ENCODE data around the gene NOS1. TPM values are rescaled to one million over a fixed set of nuclear protein-coding genes. Genes with fewer than 3 reads are reported as not detected.

NOS1 gene
- total RNA-seq, 1 donor from 2014 or later: 0.05 TPM

DNA sequence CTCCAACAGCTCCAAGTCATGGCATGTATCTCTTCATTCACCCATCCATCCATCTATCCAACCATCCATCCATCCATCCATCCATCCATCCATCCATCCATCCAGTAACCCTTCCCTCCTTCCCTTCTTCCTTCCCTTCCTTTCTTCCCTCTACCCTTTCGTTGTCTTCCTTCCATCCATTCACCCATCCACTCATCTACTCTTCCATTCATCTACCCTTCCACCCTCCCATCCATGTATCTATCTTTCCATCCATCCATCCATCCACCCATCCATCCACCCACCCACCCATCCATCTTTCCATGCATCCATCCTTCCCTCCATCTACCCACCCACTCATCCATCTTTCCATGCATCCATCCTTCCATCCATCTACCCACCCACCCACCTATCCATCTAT, 117.9 kb downstream of the NOS1 start:
- TF ChIP-seq CTCF (IDR thresholded peaks at IDR 0.05; ENCODE audit: unreplicated experiment): no peak
- no peak overlapping the region for H3K27ac Mint-ChIP-seq (ENCODE audit: unreplicated experiment)
- H3K9me3 Mint-ChIP-seq (ENCODE audit: unreplicated experiment): no peaks in the 10 kb centered on the region
- no peak for DNase-seq (ENCODE audit: low spot score)
- no peaks in the 10 kb centered on the region for H3K4me1 Mint-ChIP-seq (ENCODE audit: unreplicated experiment)
- H3K27me3 Mint-ChIP-seq (ENCODE audit: unreplicated experiment): no peaks in the 10 kb centered on the region
- no peak overlapping the region for H3K4me3 Mint-ChIP-seq (ENCODE audit: unreplicated experiment)
- no peaks in the 10 kb centered on the region for H3K36me3 Mint-ChIP-seq (ENCODE audit: low read depth, unreplicated experiment)

DNA sequence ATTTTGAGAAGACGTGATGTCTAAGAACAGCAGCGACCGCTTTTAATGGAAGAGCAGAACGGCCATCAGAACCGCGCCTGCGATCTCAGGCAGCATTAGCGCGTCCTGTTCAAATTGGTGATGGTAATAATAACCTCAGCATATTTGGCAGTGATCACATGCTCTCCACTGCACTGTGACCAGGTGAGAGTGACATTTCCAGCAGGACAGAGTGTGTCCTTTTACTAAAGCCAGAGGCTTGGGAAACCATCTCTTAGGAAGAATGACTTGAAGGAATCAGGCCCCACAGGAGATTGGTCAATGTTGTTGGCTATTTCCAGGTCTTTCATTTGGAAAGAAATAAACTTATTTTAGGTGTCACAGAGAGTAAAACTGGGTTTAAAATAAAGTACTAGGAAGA, 119.7 kb downstream of the NOS1 start:
- DNase-seq (ENCODE audit: low spot score): no peak
- H3K4me3 Mint-ChIP-seq (ENCODE audit: unreplicated experiment): no peak overlapping the region
- no peaks in the 10 kb centered on the region for H3K27me3 Mint-ChIP-seq (ENCODE audit: unreplicated experiment)
- H3K9me3 Mint-ChIP-seq (ENCODE audit: unreplicated experiment): no peaks in the 10 kb centered on the region
- TF ChIP-seq CTCF (IDR thresholded peaks at IDR 0.05; ENCODE audit: unreplicated experiment): no peak
- H3K27ac Mint-ChIP-seq (ENCODE audit: unreplicated experiment): no peak overlapping the region
- H3K4me1 Mint-ChIP-seq (ENCODE audit: unreplicated experiment): no peaks in the 10 kb centered on the region
- H3K36me3 Mint-ChIP-seq (ENCODE audit: low read depth, unreplicated experiment): no peaks in the 10 kb centered on the region

DNA sequence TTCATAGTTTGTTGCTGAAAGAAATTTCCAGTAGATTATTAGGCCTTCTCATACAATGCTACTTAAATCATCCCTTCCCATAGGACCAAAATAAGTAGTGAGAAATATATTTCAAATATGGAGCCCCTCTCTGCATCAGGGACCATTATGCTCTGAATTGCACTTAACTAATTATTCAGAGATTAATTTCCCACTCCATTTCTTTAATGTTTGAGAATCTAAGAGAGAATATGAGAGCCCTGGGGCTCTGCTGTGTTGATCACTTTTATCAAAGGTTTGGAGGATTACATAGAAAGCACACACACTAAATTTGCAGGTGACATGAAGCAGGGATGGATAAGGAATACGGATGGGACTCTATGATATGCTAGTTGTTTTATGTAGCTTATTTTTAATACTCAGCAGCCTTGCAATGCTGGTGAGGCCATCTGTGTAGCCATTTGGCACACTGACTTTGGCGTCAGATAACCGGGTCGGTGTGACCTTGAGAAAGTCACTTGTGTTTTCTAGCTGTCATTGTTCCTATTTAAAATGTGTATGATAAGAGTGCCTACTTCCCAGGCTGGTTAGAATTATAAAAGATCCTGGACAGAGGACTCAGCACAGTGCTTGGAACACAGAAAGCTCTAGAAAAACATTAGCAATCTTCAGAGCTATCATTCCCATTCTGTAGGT, 121.2 kb downstream of the NOS1 start:
- no peak for DNase-seq (ENCODE audit: low spot score)
- H3K36me3 Mint-ChIP-seq (ENCODE audit: low read depth, unreplicated experiment): no peaks in the 10 kb centered on the region
- no peaks in the 10 kb centered on the region for H3K9me3 Mint-ChIP-seq (ENCODE audit: unreplicated experiment)
- H3K4me1 Mint-ChIP-seq (ENCODE audit: unreplicated experiment): no peaks in the 10 kb centered on the region
- no peak overlapping the region for H3K4me3 Mint-ChIP-seq (ENCODE audit: unreplicated experiment)
- H3K27me3 Mint-ChIP-seq (ENCODE audit: unreplicated experiment): no peaks in the 10 kb centered on the region
- no peak for TF ChIP-seq CTCF (IDR thresholded peaks at IDR 0.05; ENCODE audit: unreplicated experiment)
- no peak overlapping the region for H3K27ac Mint-ChIP-seq (ENCODE audit: unreplicated experiment)

DNA sequence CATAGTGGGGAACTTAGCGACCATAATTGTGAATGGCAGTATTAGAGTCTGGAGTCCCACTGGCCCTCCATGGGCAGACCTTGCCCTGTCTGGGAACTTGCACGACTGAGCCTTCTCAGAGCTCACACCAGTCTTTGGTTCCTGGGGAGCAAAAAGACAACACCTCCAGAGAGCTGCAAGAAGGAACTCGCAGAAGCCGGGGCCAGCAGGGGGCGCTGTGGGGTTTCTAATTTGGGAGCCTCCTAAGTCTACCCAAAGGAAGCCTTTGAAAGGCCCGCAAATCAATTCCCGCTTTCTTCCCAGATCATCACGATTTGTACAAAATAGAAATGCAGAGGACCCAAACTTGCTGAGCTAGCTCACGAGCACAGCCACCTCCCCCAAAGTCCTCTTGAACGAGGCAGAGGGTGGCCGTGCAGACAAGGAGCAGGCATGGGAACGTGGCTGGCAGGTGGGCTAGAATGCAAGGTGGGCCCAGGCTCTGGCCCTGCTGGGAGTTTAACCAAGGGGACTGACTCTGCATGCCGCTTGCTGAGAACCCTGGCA, 124.9 kb downstream of the NOS1 start:
- DNase-seq (ENCODE audit: low spot score): peak; percentile 91
- no peaks in the 10 kb centered on the region for H3K4me1 Mint-ChIP-seq (ENCODE audit: unreplicated experiment)
- no peaks in the 10 kb centered on the region for H3K9me3 Mint-ChIP-seq (ENCODE audit: unreplicated experiment)
- no peaks in the 10 kb centered on the region for H3K36me3 Mint-ChIP-seq (ENCODE audit: low read depth, unreplicated experiment)
- H3K27ac Mint-ChIP-seq (ENCODE audit: unreplicated experiment): no peak overlapping the region
- peak; percentile 96 for TF ChIP-seq CTCF (IDR thresholded peaks at IDR 0.05; ENCODE audit: unreplicated experiment)
- H3K27me3 Mint-ChIP-seq (ENCODE audit: unreplicated experiment): no peaks in the 10 kb centered on the region
- no peak overlapping the region for H3K4me3 Mint-ChIP-seq (ENCODE audit: unreplicated experiment)

DNA sequence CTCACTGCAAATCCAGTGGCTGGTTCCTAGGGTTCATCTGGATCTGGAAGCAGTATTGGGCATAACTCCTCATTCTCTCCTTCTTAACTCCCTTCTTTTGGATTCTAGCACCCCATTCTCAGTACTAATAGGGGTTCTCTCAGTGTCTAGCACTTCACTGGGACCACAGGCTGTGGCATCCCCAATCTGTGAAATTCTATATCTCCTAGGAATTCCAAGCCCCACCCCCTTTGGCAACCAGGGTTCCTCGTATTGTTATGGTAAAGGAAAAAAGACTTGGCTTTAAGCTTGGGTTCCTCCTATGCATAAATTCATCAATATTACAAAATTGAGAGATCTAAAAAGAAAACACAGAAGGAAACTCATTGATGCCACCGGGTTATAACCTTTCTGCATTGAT, 126.2 kb downstream of the NOS1 start:
- no peak for DNase-seq (ENCODE audit: low spot score)
- Mint-ChIP-seq H3K36me3 (ENCODE audit: low read depth, unreplicated experiment) (no peaks in the 10 kb centered on the region), H3K27me3 (ENCODE audit: unreplicated experiment) (no peaks in the 10 kb centered on the region), H3K9me3 (ENCODE audit: unreplicated experiment) (no peaks in the 10 kb centered on the region), H3K27ac (ENCODE audit: unreplicated experiment) (no peak overlapping the region), H3K4me1 (ENCODE audit: unreplicated experiment) (no peaks in the 10 kb centered on the region), H3K4me3 (ENCODE audit: unreplicated experiment) (no peak overlapping the region)
- TF ChIP-seq CTCF (IDR thresholded peaks at IDR 0.05; ENCODE audit: unreplicated experiment): no peak
